ENCODE data around the gene PSMB8.

GRCh38 chr6:32827025-32827424 lies 16.8 kb downstream of the PSMB8 start:
- TF ChIP-seq CTCF (conservative IDR thresholded peaks at IDR 0.05; ENCODE audit: low read length) (no peak), EZH2phosphoT487 (IDR thresholded peaks at IDR 0.05; ENCODE audit: borderline replicate concordance, low read depth, low read length) (no peak)
